NB4 (cell line): Measurements from ENCODE around the gene ZBTB22.

ENCODE experiments used
- DNase-seq: peaks from one replicate; pipeline ENCODE4 v3.0.0; 2010; ENCODE audit warnings: low read depth
- H3K4me3 ChIP-seq: one replicate; pipeline ENCODE4 v1.5.1; 2011; ENCODE audit warnings: mild to moderate bottlenecking, low read depth, low read length, moderate library complexity
- CTCF ChIP-seq: IDR thresholded peaks from one replicate; pipeline ENCODE4 v1.5.1; 2012; ENCODE audit warnings: low read depth, low read length
- MAX ChIP-seq: IDR thresholded peaks from 2 replicates; pipeline ENCODE4 v1.6.1; 2011; ENCODE audit warnings: low read depth, low read length
- MYC ChIP-seq: IDR thresholded peaks from 2 replicates; pipeline ENCODE4 v1.6.1; 2011; ENCODE audit warnings: low read depth, low read length
- POLR2A ChIP-seq: IDR thresholded peaks from 2 replicates; pipeline ENCODE4 v1.6.1; 2011; ENCODE audit warnings: mild to moderate bottlenecking; ENCODE audit not compliant: insufficient read length; ENCODE audit errors: extremely low read depth

ZBTB22 gene

GRCh38 chr6:33292996-33293682 is 24.4 kb downstream of the ZBTB22 start:
- TF ChIP-seq POLR2A (no peak), MAX (no peak), CTCF (no peak), MYC (no peak)
- no peak overlapping the region for H3K4me3 ChIP-seq
- no peak for DNase-seq

- TF ChIP-seq MAX: no peak
- TF ChIP-seq MYC: no peak
- TF ChIP-seq POLR2A: no peak
- no peak for TF ChIP-seq CTCF
- H3K4me3 ChIP-seq: peak overlapping the region; percentile 73
- DNase-seq: no peak
These were observed 27.1 kb downstream of the ZBTB22 start for GRCh38 chr6:33290459-33290858.

- no peak for TF ChIP-seq POLR2A
- no peak for TF ChIP-seq CTCF
- no peak for TF ChIP-seq MYC
- no peak for TF ChIP-seq MAX
- peak overlapping the region; percentile 73 for H3K4me3 ChIP-seq
- DNase-seq: no peak
These were observed 27.7 kb downstream of the ZBTB22 start for GRCh38 chr6:33289784-33290315.

- TF ChIP-seq MYC (peak; percentile 81), CTCF (no peak), MAX (peak; percentile 91), POLR2A (peak; percentile 63)
- H3K4me3 ChIP-seq: peak within 1 kb of the TSS; percentile 73
- DNase-seq: peak; percentile 94
These were observed 28.4 kb downstream of the ZBTB22 start, which contains the start of the genes PFDN6 and WDR46 for GRCh38 chr6:33288921-33289783. TSS of gene PFDN6 (plus strand) at chr6:33289601. CDS start at chr6:33289857, 256 bp downstream. TSS of gene WDR46 (minus strand) at chr6:33289239. CDS start at chr6:33289170, 69 bp downstream.

- no peak for TF ChIP-seq MAX
- TF ChIP-seq MYC: no peak
- TF ChIP-seq CTCF: no peak
- no peak for TF ChIP-seq POLR2A
- no peak for DNase-seq
- peak overlapping the region; percentile 73 for H3K4me3 ChIP-seq
These were observed 29.2 kb downstream of the ZBTB22 start for GRCh38 chr6:33288141-33288920.
